BLaER1 treated with 17β-estradiol and CSF1 and Interleukin-3, amounts not matched to agents 10 nM and 100 nM (cell line): ENCODE results near the gene SRSF8.
A peak's percentile ranks its signal among the peaks of the same experiment; 100 is the strongest.

Experiments used
- H3K27ac ChIP-seq, 11 experiments: shearing (Covaris generic); formaldehyde crosslinking; 2 replicates each; pipeline ENCODE4 v1.8.1; 2022
- H3K27me3 ChIP-seq, 11 experiments: shearing (Covaris generic); formaldehyde crosslinking; 2 replicates each; pipeline ENCODE4 v1.8.1; 2022
- H3K36me3 ChIP-seq, 11 experiments: shearing (Covaris generic); formaldehyde crosslinking; 2 replicates each; pipeline ENCODE4 v1.8.1; 2022
- H3K4me1 ChIP-seq, 10 experiments: shearing (Covaris generic); formaldehyde crosslinking; 2 replicates each; pipeline ENCODE4 v1.8.1; 2022
- H3K4me2 ChIP-seq, 11 experiments: shearing (Covaris generic); formaldehyde crosslinking; 2 replicates each; pipeline ENCODE4 v1.8.1; 2022
- H3K4me3 ChIP-seq, 10 experiments: shearing (Covaris generic); formaldehyde crosslinking; 2 replicates each; pipeline ENCODE4 v1.8.1; 2022
- H3K9ac ChIP-seq, 11 experiments: shearing (Covaris generic); formaldehyde crosslinking; 2 replicates each; pipeline ENCODE4 v1.8.1; 2022
- H3K9me3 ChIP-seq, 11 experiments: shearing (Covaris generic); formaldehyde crosslinking; replicated peaks in 1 of 11; 2 replicates each; pipeline ENCODE4 v1.8.1; 2022
- H4K20me1 ChIP-seq, 11 experiments: shearing (Covaris generic); formaldehyde crosslinking; 2 replicates each; pipeline ENCODE4 v1.8.1; 2022
- Cebpa-rat ChIP-seq, 11 experiments: shearing (Covaris generic); IDR thresholded peaks; 2 replicates each; pipeline ENCODE4 v1.8.1; 2022

The SRSF8 gene

GRCh38 chr11:95115597-95115996 is 48.9 kb downstream of the SRSF8 start:
- no peak for TF ChIP-seq Cebpa-rat (IDR thresholded peaks at IDR 0.05)
- peaks cover 0 to 85% (median 23%) of the 10 kb centered on the region in 11 experiments; a peak in 14 of 22 replicates for H3K36me3 ChIP-seq
- H4K20me1 ChIP-seq: peaks cover 0 to 34% (median 4%) of the 10 kb centered on the region in 11 experiments; a peak in 6 of 22 replicates

GRCh38 chr11:95119361-95120060 is 52.8 kb downstream of the SRSF8 start:
- Histone ChIP-seq H3K9ac (no peak overlapping the region; a peak in 1 of 22 replicates), H3K4me3 (no peak overlapping the region), H4K20me1 (peaks cover 0 to 27% (median 0%) of the 10 kb centered on the region in 11 experiments; a peak in 4 of 22 replicates), H3K4me2 (peak overlapping the region in 5 of 11 experiments; percentile 5 to 42 (median 17); a peak in 3 of 22 replicates), H3K9me3 (peaks cover 1 to 40% (median 16%) of the 10 kb centered on the region in 11 experiments; a peak in 17 of 22 replicates), H3K27ac (peak overlapping the region in 1 of 11 experiments; percentile 20; a peak in 1 of 22 replicates), H3K27me3 (no peaks in the 10 kb centered on the region), H3K36me3 (peaks cover 0 to 56% (median 5%) of the 10 kb centered on the region in 11 experiments; a peak in 10 of 22 replicates), H3K4me1 (peaks cover 0 to 42% (median 18%) of the 10 kb centered on the region in 10 experiments; a peak in 11 of 20 replicates)
- no peak for TF ChIP-seq Cebpa-rat (IDR thresholded peaks at IDR 0.05)

More at GRCh38 chr11:95115597-95115996, 48.9 kb downstream of the SRSF8 start:
- Histone ChIP-seq H3K4me3 (no peak overlapping the region), H3K4me2 (no peak overlapping the region), H3K4me1 (peaks cover 0 to 32% (median 10%) of the 10 kb centered on the region in 10 experiments; a peak in 11 of 20 replicates), H3K9ac (no peak overlapping the region), H3K27me3 (peaks cover 0 to 18% (median 0%) of the 10 kb centered on the region in 11 experiments; a peak in 6 of 22 replicates), H3K9me3 (peaks cover 14 to 73% (median 32%) of the 10 kb centered on the region in 11 experiments; a peak in 21 of 22 replicates), H3K27ac (no peak overlapping the region)
